AG08395 (cell line): ENCODE data around the gene ADD2.
"Not testable (repeated sequence)": the region's sequence is repeated elsewhere in the genome, so short reads cannot be mapped to it uniquely, and the experiment has no call there.

Source experiments
- DNase-seq: peaks from one replicate; pipeline ENCODE4 v3.0.0; 2012; ENCODE audit warnings: mixed read lengths, low spot score

Gene ADD2

DNA sequence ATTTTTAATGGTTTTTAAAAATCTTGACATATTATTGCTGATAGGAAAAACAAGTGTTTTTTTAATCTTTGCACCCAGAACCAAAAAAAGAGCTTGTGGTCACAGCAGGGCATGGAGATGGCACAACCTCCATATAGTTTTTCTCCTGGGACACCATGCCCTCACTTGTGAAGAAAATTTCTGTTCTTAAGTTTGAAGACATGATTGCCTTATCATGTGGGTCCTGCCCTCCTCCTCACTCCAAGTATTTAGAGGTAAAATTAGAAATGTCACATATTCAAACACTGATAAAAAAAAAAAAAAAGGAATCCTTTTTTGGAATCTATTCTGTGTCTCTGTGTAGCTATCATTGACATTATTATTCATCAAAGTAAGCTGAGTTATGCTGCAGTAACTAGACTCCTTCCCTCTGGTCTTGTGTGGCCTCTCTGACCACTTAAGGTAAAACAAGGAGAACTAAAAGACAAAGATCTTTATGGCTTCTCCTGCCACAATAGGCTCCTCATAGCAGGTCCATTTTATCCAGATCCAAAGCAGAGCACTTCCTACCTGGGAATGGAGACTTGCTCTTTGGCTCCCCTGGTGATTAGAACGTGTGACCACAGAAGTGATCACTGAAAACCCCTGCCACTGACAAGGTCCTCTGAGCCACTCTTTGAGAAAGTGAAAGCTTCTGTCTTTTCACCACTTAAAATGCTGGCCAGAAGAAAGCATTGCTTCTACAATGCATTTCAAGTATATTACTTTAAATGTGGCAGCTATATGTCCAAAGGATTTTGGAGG lies 19.8 kb downstream of the ADD2 start:
- no peak for DNase-seq

DNA sequence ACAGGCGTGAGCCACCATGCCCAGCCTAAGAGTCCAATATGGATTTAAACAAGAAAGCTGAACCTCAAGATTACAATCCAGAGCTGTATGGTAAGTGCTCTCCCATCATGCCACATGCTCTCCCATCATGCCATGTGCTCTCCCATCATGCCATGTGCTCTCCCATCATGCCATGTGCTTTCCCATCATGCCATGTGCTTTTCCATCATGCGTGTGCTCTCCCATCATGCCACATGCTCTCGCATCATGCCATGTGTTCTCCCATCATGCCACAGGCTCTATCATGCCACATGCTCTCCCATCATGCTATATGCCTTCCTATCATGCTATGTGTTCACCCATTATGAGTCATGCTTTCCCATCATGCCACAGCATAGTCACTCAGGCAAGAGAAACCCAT lies 20.7 kb downstream of the ADD2 start:
- DNase-seq, result no peak

DNA sequence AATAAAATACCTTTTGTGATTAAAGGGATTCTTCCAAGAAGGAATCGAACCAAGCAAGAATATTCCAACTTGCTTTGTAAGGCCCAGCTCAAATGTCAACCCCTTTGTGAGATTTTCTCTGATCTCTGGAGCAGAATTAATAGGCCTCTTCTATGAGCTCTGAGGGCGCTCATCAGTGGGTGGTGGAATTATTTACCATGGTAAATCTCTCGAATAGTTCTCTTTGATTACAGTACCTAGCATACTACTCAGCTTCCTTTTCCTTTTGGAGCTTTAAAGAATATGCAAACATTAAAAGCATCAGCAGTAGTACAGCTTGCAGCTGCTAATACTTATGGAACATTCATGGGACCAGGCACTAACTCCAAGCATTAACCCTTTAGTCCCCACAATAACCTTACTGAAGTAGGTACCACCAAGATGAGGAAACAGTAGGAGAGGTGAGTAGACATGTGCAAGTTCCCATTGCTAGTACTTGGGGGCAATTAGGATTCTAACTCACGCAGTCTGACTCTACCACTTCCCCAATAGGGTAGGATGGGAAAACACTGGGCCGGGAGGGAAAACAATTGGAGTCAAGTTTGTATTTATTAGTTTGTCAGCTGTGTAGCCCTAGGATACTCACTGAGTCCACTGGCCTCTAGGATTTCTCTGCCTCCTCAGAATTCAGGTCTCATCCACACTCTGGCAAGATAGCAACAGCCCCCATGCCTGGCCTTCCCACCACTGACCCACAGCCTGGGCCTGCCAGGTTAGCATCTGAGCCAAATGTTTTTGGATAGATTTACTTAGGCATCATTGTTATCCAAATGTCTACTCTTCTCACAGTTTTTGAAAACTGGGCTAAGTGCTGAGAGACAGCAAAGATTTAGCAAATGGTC lies 21.7 kb downstream of the ADD2 start:
- no peak for DNase-seq

DNA sequence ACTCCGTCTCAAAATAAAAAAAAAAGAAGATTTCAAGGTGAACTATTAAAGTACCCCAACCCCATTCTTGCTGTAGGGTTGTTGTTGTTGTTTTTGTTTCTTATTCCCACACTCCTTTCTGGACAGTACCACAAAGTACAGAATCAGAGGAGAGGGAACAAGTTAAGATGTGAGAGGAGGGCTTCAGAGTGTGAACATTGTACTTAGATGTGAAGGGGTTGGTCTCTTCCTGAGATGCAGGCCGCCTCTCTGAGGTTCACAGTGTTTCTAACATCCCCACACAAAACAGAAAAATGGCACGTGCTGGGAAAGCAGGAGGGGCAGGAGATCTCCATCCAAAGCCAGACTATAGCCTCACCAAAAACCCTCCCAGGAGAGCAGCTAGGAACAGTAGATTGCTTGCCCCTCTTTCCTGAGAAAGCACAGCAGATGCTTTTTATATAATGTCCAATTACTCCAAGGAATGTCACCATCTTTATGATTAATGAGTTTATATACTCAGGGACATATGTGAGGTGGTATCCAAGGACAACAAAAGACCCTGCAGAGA lies 22.6 kb downstream of the ADD2 start:
- no peak for DNase-seq

DNA sequence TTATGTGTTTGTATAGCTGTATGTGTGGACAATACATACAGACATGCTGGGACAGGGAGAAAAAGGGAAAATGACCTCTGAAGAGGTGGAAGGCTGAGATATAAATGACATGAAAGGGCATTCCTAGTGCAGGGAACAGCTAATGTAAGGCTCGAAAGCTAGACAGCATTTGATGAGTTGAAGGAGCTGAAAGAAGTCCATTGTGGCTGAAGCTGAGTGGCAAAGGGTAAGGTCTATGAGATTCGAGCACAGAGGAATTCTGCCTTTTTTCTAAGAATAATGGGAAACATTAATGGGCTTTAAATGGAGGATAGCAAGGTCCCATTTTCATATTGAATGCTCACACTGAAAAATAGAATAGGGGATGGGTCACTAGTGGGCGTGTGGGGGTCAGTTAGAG lies 23.6 kb downstream of the ADD2 start:
- no peak for DNase-seq

DNA sequence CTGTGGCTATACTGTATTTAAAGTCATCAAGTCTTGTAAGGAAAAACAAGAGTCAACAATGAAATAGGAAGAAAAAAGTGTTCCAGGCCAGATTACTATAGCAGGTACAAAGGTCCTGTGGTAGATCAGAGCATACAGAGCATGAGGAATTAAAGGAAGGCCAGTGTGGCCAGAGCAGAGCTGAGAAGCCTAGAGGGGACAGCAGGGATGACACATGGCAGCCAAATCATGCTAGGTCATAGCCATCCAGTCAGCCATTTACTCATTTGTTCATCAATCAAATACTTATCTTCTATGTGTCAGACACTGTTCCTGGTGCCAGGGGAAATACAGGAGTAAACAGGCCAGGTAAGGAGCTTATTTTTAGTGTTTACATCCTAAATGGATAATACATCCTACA lies 24.3 kb downstream of the ADD2 start:
- no peak for DNase-seq

DNA sequence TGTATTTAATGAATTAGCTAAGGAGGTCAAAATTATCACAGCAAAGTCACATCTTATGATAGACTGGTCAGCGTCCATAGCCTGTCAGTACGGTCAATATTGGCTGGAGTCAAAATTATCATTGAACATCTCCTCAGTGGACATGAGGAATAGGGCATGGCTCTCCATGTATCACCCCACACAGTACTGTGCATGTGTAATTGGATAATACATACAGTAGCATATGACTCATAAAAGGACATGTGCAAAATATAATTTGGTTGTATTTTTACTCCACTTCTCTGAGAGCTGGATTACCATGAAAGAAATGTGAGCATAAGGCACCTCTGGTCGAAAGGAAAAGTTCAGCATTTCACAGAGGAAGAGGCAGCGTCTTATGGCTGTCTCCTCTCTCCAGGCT lies 24.9 kb downstream of the ADD2 start:
- DNase-seq, result no peak

DNA sequence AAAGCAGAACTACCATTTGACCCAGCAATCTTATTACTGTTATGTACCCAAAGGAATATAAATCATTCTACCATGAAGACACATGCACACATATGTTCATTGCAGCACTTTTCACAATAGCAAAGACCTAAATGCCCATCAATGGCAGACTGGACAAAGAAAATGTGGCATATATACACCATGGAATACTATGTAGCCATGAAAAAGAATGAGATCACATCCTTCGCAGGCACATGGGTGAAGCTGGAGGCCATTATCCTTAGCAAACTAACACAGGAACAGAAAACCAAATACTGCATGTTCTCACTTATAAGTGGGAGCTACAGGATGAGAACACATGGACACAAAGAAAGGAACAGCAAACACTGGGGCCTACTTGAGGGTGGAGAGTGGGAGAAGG lies 28.5 kb downstream of the ADD2 start:
- not testable (repeated sequence) for DNase-seq

DNA sequence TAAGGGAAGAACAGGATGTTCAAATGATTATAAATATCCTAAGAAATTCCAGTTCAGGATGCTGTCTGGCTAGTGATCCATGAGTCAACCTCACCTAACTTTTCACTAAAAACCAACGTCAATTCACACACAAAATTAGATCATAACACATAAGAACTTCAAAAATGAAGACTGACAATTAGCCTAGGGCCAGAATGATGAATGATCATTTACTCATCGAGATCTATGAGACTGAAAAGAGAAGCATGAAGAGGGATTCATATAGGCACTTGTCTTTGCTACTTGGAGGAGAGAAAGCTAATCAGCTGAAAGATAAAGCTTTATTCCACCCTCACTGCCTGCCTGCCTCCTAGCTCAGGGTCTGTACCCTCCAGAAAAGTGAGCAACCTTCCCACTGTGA lies 29.8 kb downstream of the ADD2 start:
- DNase-seq, result no peak

DNA sequence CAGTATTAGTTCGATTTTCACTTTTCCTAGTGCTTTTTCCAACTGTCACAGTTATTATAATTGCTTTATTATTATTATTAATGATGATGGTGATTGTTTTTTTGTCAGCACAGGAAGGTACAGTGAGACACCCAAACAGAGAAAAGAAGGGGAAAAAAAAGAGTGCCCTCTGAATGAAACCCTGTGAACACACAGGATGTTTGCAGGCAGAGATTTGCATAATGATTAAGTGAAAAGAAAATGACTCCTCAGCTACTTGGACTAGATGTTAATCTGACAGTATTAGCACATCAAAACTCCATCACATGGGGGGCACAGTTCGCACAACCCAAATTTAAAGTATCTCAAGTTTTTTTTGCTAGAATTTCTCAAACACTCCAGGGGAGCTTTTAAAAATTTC lies 32.9 kb downstream of the ADD2 start:
- no peak for DNase-seq

DNA sequence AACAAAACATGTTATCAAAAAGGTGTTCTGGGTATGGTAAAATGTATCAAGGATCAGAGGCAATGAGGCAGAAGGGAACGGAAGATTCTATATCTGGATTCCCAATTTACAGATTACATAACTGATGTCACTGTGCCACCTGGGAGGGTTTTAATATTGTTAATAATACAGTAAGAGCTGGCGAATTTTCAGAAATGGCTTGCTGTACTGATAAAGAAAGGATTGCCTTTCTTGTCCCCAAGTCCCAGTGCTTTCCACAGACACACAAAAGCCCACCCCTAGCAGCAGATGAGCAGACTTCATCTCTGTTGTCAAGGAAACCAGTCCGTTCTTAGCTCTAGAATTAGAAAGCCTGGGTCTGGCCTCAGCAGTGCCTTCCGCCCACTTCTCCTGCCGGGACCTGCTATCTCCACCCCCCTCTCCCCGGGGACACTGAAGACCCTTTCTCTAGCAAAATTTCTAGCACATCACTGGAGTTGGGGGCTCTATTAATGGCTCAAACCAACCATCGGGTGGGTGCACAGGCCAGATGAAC lies 34.3 kb downstream of the ADD2 start:
- no peak for DNase-seq

DNA sequence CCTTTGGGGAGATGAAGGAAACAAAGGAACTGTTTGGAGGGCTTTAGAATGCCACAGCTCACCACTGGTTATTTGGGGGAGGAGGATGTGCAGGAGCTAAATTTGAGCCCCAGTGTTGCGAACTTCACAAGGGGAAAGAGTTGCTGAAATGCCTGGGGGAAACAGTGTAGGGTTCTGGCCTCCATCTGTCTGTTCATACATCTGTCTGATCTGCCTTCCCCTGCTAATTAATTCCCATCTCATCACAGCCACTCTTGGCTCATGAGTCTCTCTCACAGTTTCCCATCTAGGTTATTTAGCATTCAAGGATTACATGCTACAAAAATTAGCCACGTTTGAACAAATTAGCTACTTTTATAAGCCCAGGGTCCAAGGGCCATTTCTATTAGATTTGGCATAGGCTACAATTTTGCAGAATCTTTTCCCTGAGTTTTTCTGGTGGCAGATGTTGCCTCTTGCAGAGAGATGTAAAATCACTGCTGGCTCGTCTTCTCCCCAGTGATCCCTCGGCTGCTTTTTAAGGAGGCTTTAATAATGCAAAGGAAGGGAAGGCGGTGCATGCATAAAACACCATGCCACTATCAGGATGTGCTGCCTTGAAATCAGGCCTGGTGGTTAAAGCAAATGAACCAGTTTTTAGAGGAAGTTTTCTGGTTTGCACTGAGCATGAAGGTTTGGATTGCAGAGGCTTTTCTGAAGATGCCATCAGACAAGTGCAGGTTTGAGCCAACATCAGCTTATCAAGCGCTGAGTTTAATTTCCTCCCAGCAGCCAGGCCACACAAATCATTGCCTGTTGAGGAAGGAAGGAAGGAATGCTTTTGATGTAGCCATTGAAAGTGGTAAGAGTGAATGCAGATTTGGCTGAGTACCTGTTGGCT lies 35.0 kb downstream of the ADD2 start:
- DNase-seq, result no peak

DNA sequence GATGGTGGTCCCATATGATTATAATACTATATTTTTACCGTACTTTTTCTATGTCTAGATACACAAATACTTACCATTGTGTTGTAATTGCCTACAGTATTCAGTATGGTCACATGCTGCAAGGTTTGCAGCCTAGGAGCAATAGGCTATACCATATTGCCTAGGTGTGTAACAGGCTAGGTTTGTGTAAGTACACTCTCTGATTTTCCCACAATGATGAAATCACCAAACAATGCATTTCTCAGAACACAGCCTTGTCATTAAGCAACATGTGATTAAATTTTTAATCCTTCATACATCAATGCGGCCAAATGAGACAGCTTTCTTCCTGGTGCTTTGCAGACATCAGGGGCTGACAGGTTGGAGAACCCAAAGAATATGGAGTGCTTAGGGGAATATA lies 37.3 kb downstream of the ADD2 start:
- DNase-seq, result no peak

DNA sequence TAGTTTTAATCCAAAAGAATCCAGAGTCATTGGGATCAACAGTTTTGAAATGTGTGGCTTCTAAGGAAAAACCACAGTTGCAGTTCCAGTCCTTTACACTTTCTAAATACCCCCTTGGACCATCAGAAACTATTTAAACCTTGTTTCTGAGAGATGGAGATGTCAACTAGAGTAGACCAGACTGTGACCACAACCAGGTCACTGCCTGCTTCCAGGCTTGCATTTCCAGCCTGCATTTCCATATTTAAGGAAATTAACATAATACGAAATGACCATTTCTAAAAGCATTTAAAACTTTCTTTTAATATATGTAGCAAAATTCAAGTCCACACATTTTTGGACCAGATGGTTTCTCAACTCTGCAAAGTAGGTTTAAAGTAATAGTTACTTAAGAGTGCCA lies 38.4 kb downstream of the ADD2 start:
- DNase-seq, result no peak

DNA sequence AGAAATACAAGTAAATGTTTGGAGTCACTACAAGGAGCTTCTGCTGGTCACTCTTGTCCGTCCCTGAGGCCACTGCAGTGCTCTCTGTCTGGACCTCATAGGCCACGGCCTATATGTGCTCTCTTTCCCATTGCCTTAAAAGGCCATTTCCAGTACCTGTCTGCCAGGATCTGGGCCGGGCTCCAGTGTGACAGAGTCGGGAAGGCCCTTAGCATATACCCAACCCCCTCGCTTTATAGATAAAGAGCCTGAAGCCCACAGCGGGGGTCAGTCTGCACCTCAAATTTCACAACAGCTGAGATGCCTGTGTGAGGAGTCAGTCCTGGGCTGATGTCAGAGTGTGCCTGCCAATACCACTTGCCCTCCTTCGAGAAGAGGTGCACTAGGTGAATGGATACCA lies 39.9 kb downstream of the ADD2 start:
- no peak for DNase-seq

DNA sequence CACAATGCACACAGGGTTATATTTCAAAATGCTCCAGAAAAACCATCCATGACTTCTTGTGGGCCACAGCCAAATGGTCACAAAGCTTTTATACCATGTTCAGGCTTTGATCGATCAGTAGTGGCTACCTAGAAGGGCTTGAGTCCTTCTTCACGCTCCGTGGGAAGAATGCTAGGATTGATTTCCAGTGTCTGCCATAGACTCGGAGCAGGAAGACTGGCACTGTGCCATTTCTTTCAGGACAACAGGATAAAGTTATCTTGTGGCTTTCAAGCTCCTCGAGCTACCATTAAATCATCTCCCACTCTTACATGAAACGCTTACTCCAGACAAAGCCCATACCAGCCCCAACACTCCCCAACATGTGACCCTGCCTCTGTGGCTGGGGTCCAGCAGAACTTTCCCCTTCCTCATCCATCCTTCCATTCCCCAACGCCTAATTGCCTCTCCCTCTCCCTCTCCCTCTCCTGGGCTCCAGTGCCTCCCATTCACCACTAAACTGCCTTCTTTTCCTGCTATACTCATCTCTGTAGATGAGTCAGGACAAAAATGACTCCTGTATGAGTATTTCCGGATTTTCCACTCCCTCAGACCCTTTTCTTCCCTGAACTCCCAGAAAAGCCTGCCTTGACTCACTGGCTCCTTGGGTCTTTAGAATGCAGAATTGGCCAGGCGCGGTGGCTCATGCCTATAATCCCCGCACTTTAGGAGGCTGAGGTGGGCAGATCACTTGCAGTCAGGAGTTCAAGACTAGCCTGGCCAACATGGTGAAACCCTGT lies 40.9 kb downstream of the ADD2 start:
- DNase-seq, result peak; percentile 81

DNA sequence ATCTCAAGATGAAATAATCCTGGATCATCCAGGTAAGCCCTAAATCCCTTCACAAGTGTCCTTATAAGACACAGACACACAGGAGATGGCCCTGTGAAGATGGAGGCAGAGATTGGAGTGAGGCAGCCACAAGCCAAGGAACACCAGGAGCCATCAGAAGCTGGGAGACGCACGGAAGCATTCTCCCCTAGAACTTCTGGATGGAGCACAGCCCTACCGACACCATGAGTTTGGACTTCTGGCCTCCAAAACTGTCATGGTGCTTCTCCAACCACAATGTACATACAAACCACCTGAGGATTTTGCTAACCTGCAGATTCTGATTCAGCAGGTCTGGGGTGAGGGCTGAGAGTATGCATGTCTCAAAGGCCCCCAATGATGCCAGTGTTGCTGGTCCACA lies 42.5 kb downstream of the ADD2 start:
- no peak for DNase-seq

DNA sequence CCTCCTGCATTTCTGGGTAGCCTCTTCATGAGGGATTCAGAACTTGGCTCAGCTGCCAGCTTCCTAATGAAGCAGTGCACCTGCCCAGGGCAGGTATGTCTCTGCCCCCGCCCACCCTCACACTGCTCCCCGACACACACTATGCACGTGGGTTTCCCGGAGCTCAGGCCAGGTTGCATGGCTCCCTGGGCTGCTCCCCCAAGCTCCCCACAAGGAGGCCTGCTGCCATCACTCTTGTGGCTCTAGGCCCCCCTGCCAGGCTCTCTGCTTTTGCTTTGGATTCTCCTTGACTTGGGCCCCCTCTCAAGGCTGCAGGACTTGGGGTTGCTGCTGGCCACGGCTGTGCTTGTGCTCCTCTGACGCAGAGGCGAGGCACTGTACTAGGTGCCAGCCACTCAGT lies 43.6 kb downstream of the ADD2 start:
- no peak for DNase-seq

DNA sequence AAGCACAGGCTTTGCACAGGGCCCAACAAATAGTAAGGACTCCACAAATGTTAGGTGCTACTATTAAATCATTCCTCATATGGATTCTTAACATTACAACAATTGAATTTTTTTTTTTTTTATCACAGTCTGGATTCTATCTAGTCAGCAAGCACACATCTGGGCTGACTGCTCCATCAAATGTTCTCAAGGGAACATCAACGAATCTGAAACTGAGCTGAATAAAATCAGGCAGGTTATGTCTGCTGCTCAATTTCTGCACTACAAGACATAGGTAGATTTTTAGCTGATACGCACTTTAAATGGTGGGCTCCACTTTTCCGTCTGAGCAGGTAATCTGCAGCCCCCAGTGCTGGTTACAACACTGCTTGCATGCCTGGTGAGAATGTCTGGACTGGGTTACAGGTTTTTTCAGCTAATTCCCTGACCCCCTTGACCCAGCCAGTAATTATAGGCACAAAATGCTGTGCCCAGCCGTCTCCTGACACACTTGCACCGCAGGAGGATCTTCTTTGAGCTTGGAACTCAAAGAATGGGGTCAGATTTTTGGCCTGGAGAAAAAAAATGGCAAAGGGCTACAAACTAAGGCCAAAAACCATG lies 44.6 kb downstream of the ADD2 start:
- no peak for DNase-seq

DNA sequence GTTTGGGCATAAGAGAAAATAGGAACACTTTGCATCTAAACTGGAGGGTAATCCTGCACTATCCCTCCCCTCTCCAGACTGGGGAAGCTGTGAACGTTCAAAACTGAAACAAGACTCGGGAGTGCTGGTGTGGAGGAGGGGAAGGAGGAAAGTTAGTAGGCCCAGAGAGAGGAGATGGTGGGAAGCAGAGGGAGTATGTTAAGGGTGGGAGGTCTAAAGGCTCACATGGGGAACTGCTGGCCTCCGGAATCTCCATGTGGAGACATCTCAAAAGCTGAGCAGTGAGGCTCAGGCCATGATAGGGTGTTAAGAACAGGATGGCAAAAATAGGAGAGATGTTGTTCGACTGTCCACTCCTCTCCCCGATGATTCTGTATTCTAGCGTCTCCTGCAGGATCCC lies 47.9 kb downstream of the ADD2 start:
- no peak for DNase-seq

DNA sequence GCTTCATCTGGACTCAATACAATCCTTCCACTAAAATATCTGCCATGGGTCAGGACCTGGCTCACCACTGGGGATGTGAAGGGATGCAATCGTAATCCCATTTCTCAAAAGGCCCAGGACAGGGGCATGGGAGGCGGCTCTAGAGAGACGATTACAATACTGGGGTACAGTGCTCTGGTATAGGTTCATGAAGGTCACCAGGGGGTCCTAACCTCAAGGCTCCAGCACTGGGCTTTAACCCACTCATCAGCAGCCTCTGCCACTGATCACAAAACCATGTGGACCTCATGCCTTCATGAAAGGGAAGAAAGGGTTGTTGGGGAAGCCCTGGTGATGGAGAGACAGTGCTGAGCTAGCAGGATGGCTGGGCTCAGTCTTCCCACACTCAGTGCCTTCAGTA lies 48.8 kb downstream of the ADD2 start:
- no peak for DNase-seq
